Endothelial cell of umbilical vein (primary cell): ENCODE measurements around the gene PDHX. TPM values are rescaled to one million over a fixed set of nuclear protein-coding genes. Genes with fewer than 3 reads are reported as not detected.
"Not testable (repeated sequence)": the region's sequence is repeated elsewhere in the genome, so short reads cannot be mapped to it uniquely, and the experiment has no call there.

ENCODE experiments used
- BruUV-seq: library from RNA; stranded (reverse); fragments of 400-500 nt; replicated peaks from 2 replicates; lab custom pipeline; 2021; lab: Mats Ljungman, UMichigan
- CTCF ChIA-PET: fragments of 300-600, 350-600 bp; sonication (Branson Sonifier 250); formaldehyde crosslinking; loops from one replicate; lab custom pipeline; 2021; ENCODE audit warnings: antibody characterized with exemption, inconsistent platforms; lab: Charles Lee
- POLR2A ChIA-PET: fragments of 300-600, 350-600 bp; sonication (Branson Sonifier 250); formaldehyde crosslinking; loops from one replicate; lab custom pipeline; 2021; ENCODE audit warnings: antibody characterized with exemption, inconsistent platforms; lab: Charles Lee
- DNase-seq: peaks from one replicate; pipeline ENCODE4 v3.0.0-alpha.2; 2011; ENCODE audit warnings: low read depth, low spot score
- FAIRE-seq: peaks from 2 replicates; lab custom pipeline; 2011; peaks lifted over from hg19 to GRCh38; lab: Jason Lieb, UNC
- H2AFZ ChIP-seq: 2 replicates; pipeline ENCODE4 v1.6.0; 2012; ENCODE audit warnings: low read depth, low read length, control low read depth, inconsistent platforms
- H3K27ac ChIP-seq: 2 replicates; pipeline ENCODE4 v1.5.1; 2011; ENCODE audit warnings: low read depth, mild to moderate bottlenecking, control low read depth, low read length, moderate library complexity; ENCODE audit not compliant: insufficient read depth
- H3K27me3 ChIP-seq, 2 experiments: 2 replicates each; pipeline versions ENCODE4 v1.6.0 to v1.6.1; 2011; ENCODE audit warnings: low read length in 2 of 2, mixed read lengths in 1 of 2; ENCODE audit not compliant: control insufficient read depth in 2 of 2, insufficient read depth in 2 of 2
- H3K36me3 ChIP-seq, 2 experiments: 2 replicates in 1 of 2; 3 replicates in 1 of 2; pipeline ENCODE4 v1.5.1; 2011; ENCODE audit warnings: low read length in 2 of 2, mild to moderate bottlenecking in 1 of 2, moderate library complexity in 1 of 2; ENCODE audit not compliant: control insufficient read depth in 2 of 2, insufficient read depth in 2 of 2; ENCODE audit errors: extremely low read depth in 1 of 2
- H3K4me1 ChIP-seq: 3 replicates; pipeline ENCODE4 v1.5.1; 2011; ENCODE audit warnings: mild to moderate bottlenecking, low read length; ENCODE audit not compliant: control insufficient read depth, insufficient read depth; ENCODE audit errors: extremely low read depth
- H3K4me2 ChIP-seq: 2 replicates; pipeline ENCODE4 v1.6.1; 2011; ENCODE audit warnings: low read length, control low read depth, mixed read lengths; ENCODE audit not compliant: insufficient read depth
- H3K4me3 ChIP-seq, 3 experiments: fragments of 200-600 bp in 1 of 3; sonication (generic), shearing (Covaris generic) in 1 of 3; replicated peaks in 1 of 3; 2 replicates each; pipeline ENCODE4 v1.5.1; 2011 to 2016; ENCODE audit warnings: control low read depth in 3 of 3, low read length in 3 of 3, mild to moderate bottlenecking in 2 of 3, inconsistent platforms in 1 of 3, low read depth in 1 of 3, moderate library complexity in 1 of 3; ENCODE audit not compliant: insufficient read depth in 1 of 3
- H3K79me2 ChIP-seq: 2 replicates; pipeline ENCODE4 v1.6.0; 2012; ENCODE audit warnings: low read length, inconsistent platforms; ENCODE audit not compliant: control insufficient read depth, insufficient read depth
- H3K9ac ChIP-seq: replicated peaks from 2 replicates; pipeline ENCODE3; 2011; ENCODE audit warnings: low read length, control low read depth; ENCODE audit not compliant: insufficient read depth; ENCODE audit errors: extremely low read depth
- H3K9me1 ChIP-seq: replicated peaks from 3 replicates; pipeline ENCODE4 v1.6.0; 2011; ENCODE audit warnings: mild to moderate bottlenecking, low read length; ENCODE audit not compliant: control insufficient read depth, insufficient read depth; ENCODE audit errors: extremely low read depth
- H3K9me3 ChIP-seq: replicated peaks from 2 replicates; pipeline ENCODE4 v1.5.1; 2012; ENCODE audit warnings: low read length, inconsistent platforms; ENCODE audit not compliant: control insufficient read depth, insufficient read depth
- H4K20me1 ChIP-seq: replicated peaks from 2 replicates; pipeline ENCODE3; 2011; ENCODE audit warnings: mild to moderate bottlenecking, low read length; ENCODE audit not compliant: control insufficient read depth, insufficient read depth; ENCODE audit errors: extremely low read depth
- EZH2 ChIP-seq: IDR thresholded peaks from 2 replicates; pipeline ENCODE4 v1.6.1; 2012; ENCODE audit warnings: borderline replicate concordance, low read depth, mild to moderate bottlenecking, moderate library complexity, low read length, inconsistent platforms; ENCODE audit not compliant: severe bottlenecking
- FOS ChIP-seq: IDR thresholded peaks from 2 replicates; pipeline ENCODE4 v1.6.1; 2011; ENCODE audit warnings: mild to moderate bottlenecking, low read length, moderate library complexity, borderline replicate concordance; ENCODE audit not compliant: insufficient read depth
- GATA2 ChIP-seq: IDR thresholded peaks from 2 replicates; pipeline ENCODE4 v1.7.0; 2011; ENCODE audit warnings: low read depth, mild to moderate bottlenecking, moderate library complexity, mixed read lengths, low read length; ENCODE audit not compliant: insufficient read length, insufficient read depth
- JUN ChIP-seq: IDR thresholded peaks from 2 replicates; pipeline ENCODE4 v1.6.1; 2011; ENCODE audit warnings: borderline replicate concordance, low read depth; ENCODE audit not compliant: insufficient read length, insufficient read depth
- MYC ChIP-seq: IDR thresholded peaks from one replicate; pipeline ENCODE4 v1.6.1; 2011; ENCODE audit warnings: mild to moderate bottlenecking, low read depth, low read length
- POLR2A ChIP-seq: IDR thresholded peaks from 2 replicates; pipeline ENCODE4 v1.6.1; 2012; ENCODE audit warnings: low read depth, mild to moderate bottlenecking, control low read depth, low read length
- POLR2AphosphoS5 ChIP-seq: IDR thresholded peaks from 2 replicates; pipeline ENCODE4 v1.6.1; 2012; ENCODE audit warnings: low read depth, mild to moderate bottlenecking, control low read depth, low read length, moderate library complexity; ENCODE audit not compliant: insufficient read depth
- dilution Hi-C: fragments of 300-500 bp; cut with MboI; formaldehyde crosslinking; loops from one replicate; pipeline ENCODE4 v1.15.0; 2019; ENCODE audit warnings: low sequenced_read_pairs; ENCODE audit not compliant: extremely low pct_ligation_motif_present
- intact Hi-C: fragments of 100-400 bp; cut with micrococcal nuclease; formaldehyde crosslinking; loops from one replicate; pipeline ENCODE4 v1.10.0; 2022
- polyA plus RNA-seq, 4 experiments: library from polyadenylated mRNA; depleted of rRNA in 3 of 4; stranded (reverse) in 3 of 4; unstranded in 1 of 4; fragments of >200 nt; gene quantifications; 2 replicates each; pipeline versions ENCODE4 v1.2.1 to v1.2.3, GENCODE V29; 2011 to 2012; ENCODE audit warnings: missing spikeins in 1 of 4
- total RNA-seq: library from RNA; stranded (reverse); gene quantifications from 2 replicates; pipeline ENCODE4 v1.2.3, GENCODE V29; 2021
- TF ChIP-seq, protein P1 (sequence below): IDR thresholded peaks from 2 replicates; pipeline ENCODE4 v1.6.1; 2011; ENCODE audit not compliant: insufficient read depth, insufficient read length
- TF ChIP-seq, protein P2 (sequence below), 2 donors: IDR thresholded peaks; 1 replicate in 1 of 2; 2 replicates in 1 of 2; pipeline ENCODE4 v1.5.1; 2011; ENCODE audit warnings: low read length in 2 of 2, mild to moderate bottlenecking in 2 of 2, moderate library complexity in 2 of 2, control low read depth in 1 of 2, inconsistent platforms in 1 of 2, low read depth in 1 of 2; ENCODE audit not compliant: insufficient read depth in 1 of 2; ENCODE audit errors: extremely low read depth in 1 of 2

PDHX gene
- total and polyA plus RNA-seq, 2 donors (not counting 3 experiments of a cell fraction or from before 2014, with no cell fraction given): 10.5 to 30.5 TPM

DNA sequence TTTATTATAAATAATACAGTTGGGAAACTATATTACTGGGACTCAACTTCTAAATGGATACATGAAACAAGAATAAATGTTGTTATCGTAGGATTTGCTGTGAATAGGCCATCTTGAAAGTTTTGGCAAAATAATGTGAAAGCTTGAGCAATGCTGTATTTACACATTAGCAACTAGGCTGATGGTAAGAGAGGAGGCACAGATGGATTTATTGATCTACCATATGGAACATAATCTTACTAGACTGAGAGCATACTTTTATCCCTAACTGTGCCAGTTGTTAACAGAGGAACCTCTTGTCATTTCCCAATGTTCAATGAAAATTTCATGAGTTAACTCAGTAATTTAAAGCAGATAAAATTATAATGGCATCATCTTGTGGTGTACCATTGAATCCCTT is 23.0 kb upstream of the PDHX start:
- dilution Hi-C loops (no loop called here), intact Hi-C loops (loop anchor here (5.0 kb wide), 1 partner anchor 86 kb away; no protein-coding TSS in a partner anchor)
- DNase-seq (no peak), FAIRE-seq (no peak)
- Histone ChIP-seq H3K27ac (no peak overlapping the region), H3K79me2 (no peaks in the 10 kb centered on the region), H3K4me1 (no peaks in the 10 kb centered on the region), H3K36me3 (peaks cover 0 to 1% of the 10 kb centered on the region in 2 experiments), H3K4me3 (no peak overlapping the region), H3K27me3 (no peaks in the 10 kb centered on the region), H3K4me2 (no peak overlapping the region), H2AFZ (no peak overlapping the region), H4K20me1 (no peaks in the 10 kb centered on the region), H3K9me1 (no peaks in the 10 kb centered on the region), H3K9me3 (no peaks in the 10 kb centered on the region), H3K9ac (no peak overlapping the region)
- ChIA-PET CTCF (interaction anchor here (1.0 to 4.6 kb wide), 6 partner anchors 46 to 380 kb away, joined by 3 to 120 read pairs (median 21); partner anchors contain the start of gene ELF5), POLR2A (no interaction called here)
- TF ChIP-seq JUN (no peak), MYC (no peak), EZH2 (no peak), FOS (no peak), POLR2AphosphoS5 (no peak), POLR2A (no peak), GATA2 (no peak)
- TF ChIP-seq, protein P1, sequence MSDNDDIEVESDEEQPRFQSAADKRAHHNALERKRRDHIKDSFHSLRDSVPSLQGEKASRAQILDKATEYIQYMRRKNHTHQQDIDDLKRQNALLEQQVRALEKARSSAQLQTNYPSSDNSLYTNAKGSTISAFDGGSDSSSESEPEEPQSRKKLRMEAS: no peak
- TF ChIP-seq, protein P2, sequence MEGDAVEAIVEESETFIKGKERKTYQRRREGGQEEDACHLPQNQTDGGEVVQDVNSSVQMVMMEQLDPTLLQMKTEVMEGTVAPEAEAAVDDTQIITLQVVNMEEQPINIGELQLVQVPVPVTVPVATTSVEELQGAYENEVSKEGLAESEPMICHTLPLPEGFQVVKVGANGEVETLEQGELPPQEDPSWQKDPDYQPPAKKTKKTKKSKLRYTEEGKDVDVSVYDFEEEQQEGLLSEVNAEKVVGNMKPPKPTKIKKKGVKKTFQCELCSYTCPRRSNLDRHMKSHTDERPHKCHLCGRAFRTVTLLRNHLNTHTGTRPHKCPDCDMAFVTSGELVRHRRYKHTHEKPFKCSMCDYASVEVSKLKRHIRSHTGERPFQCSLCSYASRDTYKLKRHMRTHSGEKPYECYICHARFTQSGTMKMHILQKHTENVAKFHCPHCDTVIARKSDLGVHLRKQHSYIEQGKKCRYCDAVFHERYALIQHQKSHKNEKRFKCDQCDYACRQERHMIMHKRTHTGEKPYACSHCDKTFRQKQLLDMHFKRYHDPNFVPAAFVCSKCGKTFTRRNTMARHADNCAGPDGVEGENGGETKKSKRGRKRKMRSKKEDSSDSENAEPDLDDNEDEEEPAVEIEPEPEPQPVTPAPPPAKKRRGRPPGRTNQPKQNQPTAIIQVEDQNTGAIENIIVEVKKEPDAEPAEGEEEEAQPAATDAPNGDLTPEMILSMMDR (IDR thresholded peaks at IDR 0.05; ENCODE audit: extremely low read depth in 1 of 2, insufficient read depth in 1 of 2, low read depth in 1 of 2, low read length in 2 of 2): no peak
- no TSS peak for BruUV-seq

DNA sequence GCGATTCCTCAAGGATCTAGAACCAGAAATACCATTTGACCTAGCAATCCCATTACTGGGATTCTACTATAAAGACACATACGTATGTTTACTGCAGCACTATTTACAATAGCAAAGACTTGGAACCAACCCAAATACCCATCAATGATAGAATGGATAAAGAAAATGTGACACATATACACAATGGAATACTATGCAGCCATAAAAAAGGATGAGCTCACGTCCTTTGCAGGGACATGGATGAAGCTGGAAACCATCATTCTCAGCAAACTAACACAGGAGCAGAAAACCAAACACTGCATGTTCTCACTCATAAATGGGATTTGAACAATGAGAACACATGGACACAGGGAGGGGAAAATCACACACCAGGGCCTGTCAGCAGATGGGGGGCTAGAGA is 20.2 kb upstream of the PDHX start:
- H3K27ac ChIP-seq, H3K4me2 ChIP-seq, POLR2A ChIA-PET, DNase-seq, H3K9ac ChIP-seq, H3K4me1 ChIP-seq, H2AFZ ChIP-seq, BruUV-seq, H3K4me3 ChIP-seq, H3K9me3 ChIP-seq, H3K79me2 ChIP-seq, CTCF ChIA-PET, H4K20me1 ChIP-seq, intact Hi-C loops, dilution Hi-C loops, H3K9me1 ChIP-seq, H3K36me3 ChIP-seq, H3K27me3 ChIP-seq, FAIRE-seq: not testable (repeated sequence)
